Spinal cord (tissue), 10 donors: ENCODE measurements around the gene CAD. TPM values are rescaled to one million over a fixed set of nuclear protein-coding genes. Genes with fewer than 3 reads are reported as not detected.

Experiments
- DNase-seq, 6 donors: peaks; one replicate each; pipeline versions ENCODE4 v3.0.0 to v3.0.0-alpha.2; 2013 to 2015; ENCODE audit warnings: low spot score in 6 of 6, low read depth in 4 of 6
- H3K27ac ChIP-seq: one replicate; pipeline ENCODE4 v1.5.1; 2013; ENCODE audit warnings: low read depth, low read length, control low read depth
- H3K27me3 ChIP-seq: one replicate; pipeline ENCODE4 v1.6.1; 2013; ENCODE audit warnings: low read length; ENCODE audit not compliant: control insufficient read depth, insufficient read depth
- H3K36me3 ChIP-seq: one replicate; pipeline ENCODE4 v1.6.1; 2013; ENCODE audit warnings: low read length; ENCODE audit not compliant: control insufficient read depth, insufficient read depth
- H3K4me1 ChIP-seq: one replicate; pipeline ENCODE4 v1.6.1; 2013; ENCODE audit warnings: low read length; ENCODE audit not compliant: control insufficient read depth, insufficient read depth
- H3K4me3 ChIP-seq: one replicate; pipeline ENCODE4 v1.5.1; 2013; ENCODE audit warnings: low read depth, low read length, control low read depth
- H3K9me3 ChIP-seq: one replicate; pipeline ENCODE4 v1.6.1; 2013; ENCODE audit warnings: low read length; ENCODE audit not compliant: control insufficient read depth, insufficient read depth
- WGBS: methylation state at CpG from one replicate; pipeline ENCODE4 v1.1.5; 2013; ENCODE audit warnings: missing lambda C conversion rate; ENCODE audit not compliant: insufficient coverage; 5-methylcytosine and 5-hydroxymethylcytosine counted together
- polyA plus RNA-seq, 2 donors: library from polyadenylated mRNA; unstranded; fragments of 120-200 nt; gene quantifications; one replicate each; pipeline ENCODE4 v1.2.1, GENCODE V29; 2013; ENCODE audit not compliant: insufficient read length in 2 of 2
- total RNA-seq, 2 donors: library from RNA; depleted of rRNA in 1 of 2; stranded (reverse); fragments of 120-200 nt in 1 of 2; fragments of >200 nt in 1 of 2; gene quantifications; one replicate each; pipeline versions ENCODE4 v1.2.3 to v1.2.4, GENCODE V29; 2013 to 2014
- donor health status: healthy.

CAD gene
- total and polyA plus RNA-seq, 4 donors: 26.5 to 49.2 (median 34.5) TPM

GRCh38 chr2:27220091-27220490, 2.9 kb downstream of the CAD start:
- DNase-seq: no peak
- 100% methylated on average over 1 of the region's 7 CpGs for WGBS
- no peak overlapping the region for H3K27ac ChIP-seq
- peaks cover 49% of the 10 kb centered on the region for H3K36me3 ChIP-seq
- H3K9me3 ChIP-seq: no peaks in the 10 kb centered on the region
- peaks cover 11% of the 10 kb centered on the region for H3K4me1 ChIP-seq
- no peaks in the 10 kb centered on the region for H3K27me3 ChIP-seq
- H3K4me3 ChIP-seq: no peak overlapping the region

GRCh38 chr2:27221166-27221565, 4.0 kb downstream of the CAD start:
- Histone ChIP-seq H3K4me1 (peaks cover 11% of the 10 kb centered on the region), H3K27ac (no peak overlapping the region), H3K36me3 (peaks cover 60% of the 10 kb centered on the region), H3K27me3 (no peaks in the 10 kb centered on the region), H3K4me3 (no peak overlapping the region), H3K9me3 (no peaks in the 10 kb centered on the region)
- WGBS: 100% methylated on average over 2 of the region's 3 CpGs
- DNase-seq: no peak

GRCh38 chr2:27222407-27222806, 5.2 kb downstream of the CAD start:
- peaks cover 68% of the 10 kb centered on the region for H3K36me3 ChIP-seq
- no peaks in the 10 kb centered on the region for H3K9me3 ChIP-seq
- WGBS: 100% methylated on average over 5 of the region's 5 CpGs
- no peak overlapping the region for H3K4me3 ChIP-seq
- no peak overlapping the region for H3K27ac ChIP-seq
- H3K4me1 ChIP-seq: peaks cover 4% of the 10 kb centered on the region
- no peaks in the 10 kb centered on the region for H3K27me3 ChIP-seq
- DNase-seq: no peak

DNA sequence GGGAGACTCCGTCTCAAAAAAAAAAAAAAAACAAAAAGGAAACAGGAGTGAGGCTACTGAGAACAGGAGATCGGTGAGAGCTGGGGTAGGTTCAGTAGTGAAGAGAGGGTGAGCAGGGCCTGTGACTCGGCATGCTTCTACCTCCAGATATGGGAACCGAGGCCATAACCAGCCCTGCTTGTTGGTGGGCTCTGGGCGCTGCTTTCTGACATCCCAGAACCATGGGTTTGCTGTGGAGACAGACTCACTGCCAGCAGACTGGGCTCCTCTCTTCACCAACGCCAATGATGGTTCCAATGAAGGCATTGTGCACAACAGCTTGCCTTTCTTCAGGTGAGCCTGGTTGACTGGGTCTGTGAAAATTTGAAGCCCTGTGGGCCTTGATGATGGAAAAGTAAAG, 6.2 kb downstream of the CAD start:
- no peak for DNase-seq
- no peak overlapping the region for H3K4me3 ChIP-seq
- H3K27ac ChIP-seq: no peak overlapping the region
- 94% methylated on average over 6 of the region's 6 CpGs for WGBS
- no peaks in the 10 kb centered on the region for H3K9me3 ChIP-seq
- H3K27me3 ChIP-seq: no peaks in the 10 kb centered on the region
- no peaks in the 10 kb centered on the region for H3K4me1 ChIP-seq
- H3K36me3 ChIP-seq: peaks cover 68% of the 10 kb centered on the region

- DNase-seq: no peak
- H3K9me3 ChIP-seq: no peaks in the 10 kb centered on the region
- H3K4me1 ChIP-seq: no peaks in the 10 kb centered on the region
- H3K36me3 ChIP-seq: peaks cover 76% of the 10 kb centered on the region
- no peaks in the 10 kb centered on the region for H3K27me3 ChIP-seq
- H3K4me3 ChIP-seq: no peak overlapping the region
- H3K27ac ChIP-seq: no peak overlapping the region
- 92% methylated on average over 6 of the region's 9 CpGs for WGBS
Measured at GRCh38 chr2:27225526-27225925, 8.4 kb downstream of the CAD start.

DNA sequence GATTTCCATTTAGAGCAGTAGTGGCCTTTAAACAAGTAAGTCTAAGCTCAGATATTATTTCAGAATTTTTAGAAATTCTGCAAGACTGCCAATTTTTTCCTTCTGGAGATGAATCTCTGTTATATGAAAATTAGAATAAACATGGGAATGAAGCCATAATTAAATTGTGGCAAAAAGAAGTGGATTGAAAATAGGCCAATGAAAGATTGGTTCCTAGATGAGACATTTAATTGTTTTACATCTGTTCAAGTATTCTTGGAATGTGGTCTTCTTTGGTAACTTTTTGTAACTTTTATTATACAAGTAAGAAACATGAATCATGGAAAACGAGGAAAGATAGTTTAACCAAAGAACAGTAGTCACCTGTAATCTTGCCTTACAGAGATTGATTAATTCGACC, 10.3 kb downstream of the CAD start:
- H3K4me1 ChIP-seq: no peaks in the 10 kb centered on the region
- peaks cover 83% of the 10 kb centered on the region for H3K36me3 ChIP-seq
- no peak for DNase-seq
- no peak overlapping the region for H3K27ac ChIP-seq
- H3K4me3 ChIP-seq: no peak overlapping the region
- no CpG with 5 or more reads among the region's 2 CpGs for WGBS
- H3K27me3 ChIP-seq: no peaks in the 10 kb centered on the region
- H3K9me3 ChIP-seq: no peaks in the 10 kb centered on the region

DNA sequence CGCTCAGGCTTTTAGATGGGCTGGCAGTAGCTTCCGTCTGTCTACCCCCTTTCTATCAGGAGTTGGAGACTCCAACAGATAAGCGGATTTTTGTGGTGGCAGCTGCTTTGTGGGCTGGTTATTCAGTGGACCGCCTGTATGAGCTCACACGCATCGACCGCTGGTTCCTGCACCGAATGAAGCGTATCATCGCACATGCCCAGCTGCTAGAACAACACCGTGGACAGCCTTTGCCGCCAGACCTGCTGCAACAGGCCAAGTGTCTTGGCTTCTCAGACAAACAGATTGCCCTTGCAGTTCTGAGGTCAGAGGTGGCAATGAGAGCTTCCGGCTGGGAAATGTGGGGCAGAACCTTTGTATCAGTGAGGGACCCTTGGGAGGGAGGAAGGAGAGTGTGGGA, 14.8 kb downstream of the CAD start:
- Histone ChIP-seq H3K27ac (no peak overlapping the region), H3K4me3 (no peak overlapping the region), H3K27me3 (no peaks in the 10 kb centered on the region), H3K9me3 (no peaks in the 10 kb centered on the region), H3K36me3 (peaks cover 83% of the 10 kb centered on the region), H3K4me1 (no peaks in the 10 kb centered on the region)
- DNase-seq: no peak
- 97% methylated on average over 13 of the region's 13 CpGs for WGBS

GRCh38 chr2:27233341-27233740, 16.2 kb downstream of the CAD start:
- H3K4me3 ChIP-seq: no peak overlapping the region

DNA sequence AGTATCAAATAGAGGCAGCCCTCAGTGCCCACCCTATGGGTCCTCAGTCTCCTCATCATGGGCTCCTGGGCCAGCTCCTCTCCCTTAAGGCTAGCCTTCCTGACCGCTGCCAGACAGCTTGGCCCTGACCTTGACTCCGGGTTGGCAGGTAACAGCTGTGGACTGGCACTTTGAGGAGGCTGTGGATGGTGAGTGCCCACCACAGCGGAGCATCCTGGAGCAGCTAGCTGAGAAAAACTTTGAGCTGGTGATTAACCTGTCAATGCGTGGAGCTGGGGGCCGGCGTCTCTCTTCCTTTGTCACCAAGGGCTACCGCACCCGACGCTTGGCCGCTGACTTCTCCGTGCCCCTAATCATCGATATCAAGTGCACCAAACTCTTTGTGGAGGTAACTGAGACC, 19.0 kb downstream of the CAD start:
- peaks cover 100% of the 10 kb centered on the region for H3K36me3 ChIP-seq
- no peaks in the 10 kb centered on the region for H3K27me3 ChIP-seq
- no peak overlapping the region for H3K27ac ChIP-seq
- H3K4me3 ChIP-seq: no peak overlapping the region
- DNase-seq: no peak
- H3K4me1 ChIP-seq: no peaks in the 10 kb centered on the region
- H3K9me3 ChIP-seq: no peaks in the 10 kb centered on the region
- 98% methylated on average over 12 of the region's 12 CpGs for WGBS

More at GRCh38 chr2:27233341-27233740, 16.2 kb downstream of the CAD start:
- WGBS: 95% methylated on average over 14 of the region's 14 CpGs
- peaks cover 97% of the 10 kb centered on the region for H3K36me3 ChIP-seq
- no peak overlapping the region for H3K27ac ChIP-seq
- no peaks in the 10 kb centered on the region for H3K27me3 ChIP-seq
- no peaks in the 10 kb centered on the region for H3K9me3 ChIP-seq
- no peaks in the 10 kb centered on the region for H3K4me1 ChIP-seq
- DNase-seq: no peak

DNA sequence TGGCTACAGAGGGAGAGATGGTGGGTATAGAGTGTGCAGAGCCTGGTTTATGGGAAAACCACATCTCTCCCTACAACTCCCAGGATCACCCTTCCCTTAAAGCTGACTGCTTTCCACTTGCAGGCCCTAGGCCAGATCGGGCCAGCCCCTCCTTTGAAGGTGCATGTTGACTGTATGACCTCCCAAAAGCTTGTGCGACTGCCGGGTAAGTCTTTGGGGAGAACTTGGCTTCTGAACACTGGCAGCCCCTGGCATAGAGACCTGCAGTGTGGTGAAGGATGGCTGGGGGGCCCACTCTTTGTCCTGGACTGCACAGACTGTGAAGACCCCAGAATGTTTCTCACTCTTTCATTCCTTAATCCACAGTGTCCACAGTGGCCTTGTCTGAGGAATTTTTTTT, 19.5 kb downstream of the CAD start:
- no peaks in the 10 kb centered on the region for H3K9me3 ChIP-seq
- no peaks in the 10 kb centered on the region for H3K27me3 ChIP-seq
- no CpG with 5 or more reads among the region's 3 CpGs for WGBS
- no peaks in the 10 kb centered on the region for H3K4me1 ChIP-seq
- H3K4me3 ChIP-seq: no peak overlapping the region
- no peak for DNase-seq
- no peak overlapping the region for H3K27ac ChIP-seq
- H3K36me3 ChIP-seq: peaks cover 100% of the 10 kb centered on the region
